ENCODE data around the gene SNX1.

- TF ChIP-seq CTCF (optimal IDR thresholded peaks at IDR 0.05 in 1 of 3, IDR thresholded peaks at IDR 0.05 in 1 of 3, conservative IDR thresholded peaks at IDR 0.05 in 1 of 3; ENCODE audit: extremely low read depth in 1 of 3, insufficient read depth in 2 of 3, low read length in 3 of 3) (no peak), EZH2 (IDR thresholded peaks at IDR 0.05; ENCODE audit: low read length) (no peak)
Measured at GRCh38 chr15:64066451-64066850, 29.3 kb upstream of the SNX1 start.

Data from keratinocyte (primary cell).